Measurements from ENCODE around the gene SAE1.

DNA sequence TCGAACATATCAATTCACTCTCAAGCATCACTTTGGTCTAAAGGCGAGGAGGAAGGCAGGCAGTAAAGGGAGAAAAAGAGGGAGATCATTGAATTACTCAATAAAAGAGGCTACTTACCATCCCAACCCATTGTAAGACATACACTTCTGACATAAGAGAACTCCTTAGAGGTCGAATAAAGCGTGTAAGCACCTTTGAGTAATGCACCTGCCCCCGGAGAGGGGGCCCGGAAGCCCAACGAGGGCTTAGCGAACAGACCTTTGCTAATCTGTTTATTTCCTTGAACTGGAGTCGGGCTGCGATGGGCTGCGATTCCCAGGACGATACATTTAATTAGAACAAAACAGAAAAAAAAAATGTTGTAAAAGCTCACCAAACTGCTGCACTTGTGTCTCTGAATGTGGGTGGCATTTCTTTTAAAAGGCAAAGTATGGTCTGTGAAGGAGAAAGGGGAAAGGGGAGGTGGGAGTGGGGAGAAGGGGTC is 20.1 kb upstream of the SAE1 start:
- TF ChIP-seq, protein P1, sequence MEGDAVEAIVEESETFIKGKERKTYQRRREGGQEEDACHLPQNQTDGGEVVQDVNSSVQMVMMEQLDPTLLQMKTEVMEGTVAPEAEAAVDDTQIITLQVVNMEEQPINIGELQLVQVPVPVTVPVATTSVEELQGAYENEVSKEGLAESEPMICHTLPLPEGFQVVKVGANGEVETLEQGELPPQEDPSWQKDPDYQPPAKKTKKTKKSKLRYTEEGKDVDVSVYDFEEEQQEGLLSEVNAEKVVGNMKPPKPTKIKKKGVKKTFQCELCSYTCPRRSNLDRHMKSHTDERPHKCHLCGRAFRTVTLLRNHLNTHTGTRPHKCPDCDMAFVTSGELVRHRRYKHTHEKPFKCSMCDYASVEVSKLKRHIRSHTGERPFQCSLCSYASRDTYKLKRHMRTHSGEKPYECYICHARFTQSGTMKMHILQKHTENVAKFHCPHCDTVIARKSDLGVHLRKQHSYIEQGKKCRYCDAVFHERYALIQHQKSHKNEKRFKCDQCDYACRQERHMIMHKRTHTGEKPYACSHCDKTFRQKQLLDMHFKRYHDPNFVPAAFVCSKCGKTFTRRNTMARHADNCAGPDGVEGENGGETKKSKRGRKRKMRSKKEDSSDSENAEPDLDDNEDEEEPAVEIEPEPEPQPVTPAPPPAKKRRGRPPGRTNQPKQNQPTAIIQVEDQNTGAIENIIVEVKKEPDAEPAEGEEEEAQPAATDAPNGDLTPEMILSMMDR (IDR thresholded peaks at IDR 0.05) = no peak
- no peak for TF ChIP-seq EP300 (IDR thresholded peaks at IDR 0.05)
- no peak for TF ChIP-seq POLR2A (IDR thresholded peaks at IDR 0.05)
